Measurements from ENCODE around the gene TRIM56.

Gene TRIM56

GRCh38 chr7:101134399-101134980 lies 49.2 kb downstream of the TRIM56 start:
- peak; percentile 69 for DNase-seq

- DNase-seq, result no peak
Observed at GRCh38 chr7:101137651-101138212, 52.5 kb downstream of the TRIM56 start.

GRCh38 chr7:101138213-101138870 lies 53.1 kb downstream of the TRIM56 start:
- DNase-seq, result peak; percentile 95

GRCh38 chr7:101140339-101140699 lies 55.0 kb downstream of the TRIM56 start:
- no peak for DNase-seq

GRCh38 chr7:101140746-101141382 lies 55.6 kb downstream of the TRIM56 start:
- no peak for DNase-seq
